Chondrocyte (in vitro differentiated cells): ENCODE data around the gene ARHGAP15. TPM values are rescaled to one million over a fixed set of nuclear protein-coding genes. Genes with fewer than 3 reads are reported as not detected.

Source experiments
- DNase-seq: peaks from one replicate; pipeline ENCODE4 v3.0.0; 2021; ENCODE audit warnings: mixed read lengths, low spot score
- H3K27ac Mint-ChIP-seq: one replicate; pipeline ENCODE4 v1.8.0; 2021; ENCODE audit warnings: mild to moderate bottlenecking, moderate library complexity, mixed read lengths; ENCODE audit not compliant: unreplicated experiment
- H3K27me3 Mint-ChIP-seq: 2 replicates; pipeline ENCODE4 v1.8.0; 2021; ENCODE audit warnings: low read depth, mixed read lengths
- H3K36me3 Mint-ChIP-seq: 2 replicates; pipeline ENCODE4 v1.8.0; 2021; ENCODE audit warnings: low read depth, mixed read lengths
- H3K4me1 Mint-ChIP-seq: 2 replicates; pipeline ENCODE4 v1.8.0; 2021; ENCODE audit warnings: low read depth, mild to moderate bottlenecking, mixed read lengths
- H3K4me3 Mint-ChIP-seq: one replicate; pipeline ENCODE4 v1.8.0; 2021; ENCODE audit warnings: mild to moderate bottlenecking, moderate library complexity, mixed read lengths; ENCODE audit not compliant: unreplicated experiment
- H3K9me3 Mint-ChIP-seq: 2 replicates; pipeline ENCODE4 v1.8.0; 2021; ENCODE audit warnings: low read depth, mixed read lengths
- CTCF ChIP-seq: fragments of 200-600 bp; sonication (generic); IDR thresholded peaks from 2 replicates; pipeline ENCODE4 v1.5.0; 2021; ENCODE audit warnings: antibody characterized with exemption, mild to moderate bottlenecking, moderate library complexity
- total RNA-seq: library from RNA; stranded (reverse); gene quantifications from 3 replicates; pipeline ENCODE4 v1.2.1, GENCODE V29; 2021

Gene ARHGAP15
- total RNA-seq, 1 donor from 2014 or later: 0.42 TPM

GRCh38 chr2:143493339-143493738 lies 364.1 kb downstream of the ARHGAP15 start:
- Mint-ChIP-seq H3K4me3 (no peak overlapping the region), H3K27me3 (no peaks in the 10 kb centered on the region)

GRCh38 chr2:143497726-143498125 lies 368.5 kb downstream of the ARHGAP15 start:
- no peak for DNase-seq
- Mint-ChIP-seq H3K9me3 (peaks cover 16% of the 10 kb centered on the region), H3K27ac (no peak overlapping the region), H3K36me3 (peaks cover 1% of the 10 kb centered on the region), H3K4me3 (no peak overlapping the region), H3K27me3 (no peaks in the 10 kb centered on the region), H3K4me1 (no peaks in the 10 kb centered on the region)
- no peak for TF ChIP-seq CTCF

More at GRCh38 chr2:143493339-143493738, 364.1 kb downstream of the ARHGAP15 start:
- no peak for TF ChIP-seq CTCF
- peaks cover 1% of the 10 kb centered on the region for H3K36me3 Mint-ChIP-seq
- no peak for DNase-seq
- H3K4me1 Mint-ChIP-seq: peaks cover 6% of the 10 kb centered on the region
- peaks cover 16% of the 10 kb centered on the region for H3K9me3 Mint-ChIP-seq
- no peak overlapping the region for H3K27ac Mint-ChIP-seq

- H3K4me1 Mint-ChIP-seq: no peaks in the 10 kb centered on the region
- no peak overlapping the region for H3K4me3 Mint-ChIP-seq
- H3K36me3 Mint-ChIP-seq: peaks cover 1% of the 10 kb centered on the region
- no peak overlapping the region for H3K27ac Mint-ChIP-seq
- H3K27me3 Mint-ChIP-seq: no peaks in the 10 kb centered on the region
- no peak for DNase-seq
- TF ChIP-seq CTCF: no peak
- H3K9me3 Mint-ChIP-seq: peaks cover 11% of the 10 kb centered on the region
Observed at GRCh38 chr2:143498496-143498895, 369.3 kb downstream of the ARHGAP15 start.

- Mint-ChIP-seq H3K27ac (no peak overlapping the region), H3K36me3 (peaks cover 1% of the 10 kb centered on the region), H3K4me3 (no peak overlapping the region), H3K4me1 (no peaks in the 10 kb centered on the region), H3K27me3 (no peaks in the 10 kb centered on the region), H3K9me3 (peaks cover 5% of the 10 kb centered on the region)
- TF ChIP-seq CTCF: no peak
- no peak for DNase-seq
Observed at GRCh38 chr2:143499061-143499460, 369.8 kb downstream of the ARHGAP15 start.

GRCh38 chr2:143501106-143501676 lies 372.0 kb downstream of the ARHGAP15 start:
- H3K9me3 Mint-ChIP-seq: no peaks in the 10 kb centered on the region
- no peaks in the 10 kb centered on the region for H3K27me3 Mint-ChIP-seq
- H3K4me3 Mint-ChIP-seq: no peak overlapping the region
- no peaks in the 10 kb centered on the region for H3K36me3 Mint-ChIP-seq
- TF ChIP-seq CTCF: no peak
- no peak for DNase-seq
- no peaks in the 10 kb centered on the region for H3K4me1 Mint-ChIP-seq
- H3K27ac Mint-ChIP-seq: no peak overlapping the region
